OCI-LY1 (cell line): ENCODE data around the gene SNAI1.
A peak's percentile ranks its signal among the peaks of the same experiment; 100 is the strongest.

Source experiments
- H2AFZ ChIP-seq: fragments of 200-600 bp; sonication (generic), shearing (Covaris generic); 2 replicates; pipeline ENCODE4 v1.6.0; 2014; ENCODE audit warnings: antibody characterized with exemption, mild to moderate bottlenecking, low read length
- H3F3A ChIP-seq: fragments of 200-600 bp; sonication (generic), shearing (Covaris generic); 2 replicates; pipeline ENCODE4 v1.6.0; 2014; ENCODE audit warnings: mild to moderate bottlenecking, antibody characterized with exemption, low read length, moderate library complexity; ENCODE audit not compliant: insufficient read depth
- H3K27ac ChIP-seq: fragments of 200-600 bp; sonication (generic); 2 replicates; pipeline ENCODE4 v1.5.1; 2014; ENCODE audit warnings: low read length, mixed run types, mild to moderate bottlenecking, low read depth; ENCODE audit not compliant: poor library complexity, severe bottlenecking
- H3K27me3 ChIP-seq: fragments of 200-600 bp; sonication (generic); 2 replicates; pipeline ENCODE4 v1.6.0; 2014; ENCODE audit warnings: antibody characterized with exemption, mild to moderate bottlenecking, low read length, moderate library complexity; ENCODE audit not compliant: insufficient read depth
- H3K36me3 ChIP-seq: fragments of 200-600 bp; sonication (generic); 2 replicates; pipeline ENCODE4 v1.6.1; 2014; ENCODE audit warnings: mild to moderate bottlenecking, antibody characterized with exemption, low read length, moderate library complexity, mixed read lengths; ENCODE audit not compliant: insufficient read depth
- H3K4me1 ChIP-seq: fragments of 200-600 bp; sonication (generic); 2 replicates; pipeline ENCODE4 v1.5.1; 2014; ENCODE audit warnings: mild to moderate bottlenecking, low read length, moderate library complexity; ENCODE audit not compliant: insufficient read depth, severe bottlenecking
- H3K4me2 ChIP-seq: fragments of 200-600 bp; sonication (generic), shearing (Covaris generic); 2 replicates; pipeline ENCODE4 v1.6.1; 2014; ENCODE audit warnings: low read length
- H3K4me3 ChIP-seq: fragments of 200-600 bp; sonication (generic); 2 replicates; pipeline ENCODE4 v1.5.1; 2014; ENCODE audit warnings: low read length, low read depth, mild to moderate bottlenecking, mixed read lengths; ENCODE audit not compliant: poor library complexity, severe bottlenecking
- H3K79me2 ChIP-seq: fragments of 200-600 bp; shearing (Covaris generic); 2 replicates; pipeline ENCODE4 v1.6.1; 2016; ENCODE audit warnings: mixed run types, low read length, mixed read lengths; ENCODE audit not compliant: insufficient read depth
- H3K9ac ChIP-seq: fragments of 200-600 bp; sonication (generic), shearing (Covaris generic); 2 replicates; pipeline ENCODE4 v1.6.1; 2014; ENCODE audit warnings: mild to moderate bottlenecking, low read length, mixed read lengths
- H3K9me2 ChIP-seq: fragments of 200-600 bp; sonication (generic), shearing (Covaris generic); 2 replicates; pipeline ENCODE4 v1.6.1; 2014; ENCODE audit warnings: low read depth, mild to moderate bottlenecking, low read length, mixed read lengths
- H3K9me3 ChIP-seq: fragments of 200-600 bp; shearing (Covaris generic); 2 replicates; pipeline ENCODE4 v1.6.1; 2014; ENCODE audit warnings: low read length, mixed read lengths
- H4K20me1 ChIP-seq: fragments of 200-600 bp; sonication (generic), shearing (Covaris generic); 2 replicates; pipeline ENCODE4 v1.6.0; 2016; ENCODE audit warnings: mild to moderate bottlenecking, low read length; ENCODE audit not compliant: insufficient read depth
- EZH2 ChIP-seq: fragments of 200-600 bp; sonication (generic), shearing (Covaris generic); IDR thresholded peaks from 2 replicates; pipeline ENCODE4 v1.8.0; 2017; ENCODE audit warnings: borderline replicate concordance, mixed run types, mild to moderate bottlenecking, antibody characterized with exemption, low read length, moderate library complexity, mixed read lengths
- TF ChIP-seq, protein P1 (sequence below): fragments of 200-600 bp; sonication (generic), shearing (Covaris generic); IDR thresholded peaks from 2 replicates; pipeline ENCODE4 v1.5.1; 2017; ENCODE audit warnings: mild to moderate bottlenecking, antibody characterized with exemption, low read length, moderate library complexity, mixed read lengths

Gene SNAI1

DNA sequence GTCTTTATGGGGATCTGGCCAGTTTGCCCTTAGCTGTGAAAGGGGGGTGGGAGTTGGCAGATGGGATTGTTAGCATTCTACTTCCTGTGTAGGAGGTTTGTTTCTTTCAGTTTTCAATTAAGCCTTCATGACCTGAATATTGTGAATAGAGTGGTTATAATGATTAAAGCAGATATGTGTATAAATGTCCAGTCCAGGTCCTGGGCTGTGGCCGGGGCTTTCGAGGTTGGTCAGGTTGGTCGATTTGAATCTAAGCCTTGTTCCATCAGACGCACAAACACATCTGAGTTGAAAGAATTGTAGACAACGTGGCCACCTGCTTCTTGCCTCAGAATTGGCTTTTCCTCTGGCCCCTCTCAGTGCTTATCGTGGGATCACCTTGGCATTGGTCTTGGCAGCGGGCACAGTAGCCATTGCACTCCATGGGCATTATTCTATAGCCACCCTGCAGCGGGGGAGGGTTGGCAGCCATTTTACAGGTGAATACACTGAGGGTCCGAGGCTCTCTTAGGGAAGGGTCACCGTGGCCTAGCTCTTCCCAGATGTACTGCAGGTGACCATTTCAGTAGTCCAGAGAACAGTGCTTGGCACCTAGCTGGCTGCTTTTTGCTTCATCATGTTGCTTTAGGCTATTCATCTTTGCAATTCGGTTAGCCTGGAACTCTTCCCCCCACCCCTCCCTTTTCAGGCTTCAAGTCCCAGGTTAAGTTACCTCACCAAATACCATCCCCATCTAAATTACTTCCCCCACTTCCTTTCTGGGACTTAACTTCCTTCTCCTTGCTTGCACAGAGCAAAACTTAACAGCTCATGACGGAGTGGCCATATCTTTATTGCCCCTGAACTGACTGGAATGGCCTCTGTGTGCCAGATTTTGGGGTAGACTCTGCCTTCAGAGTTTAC, 45.5 kb upstream of the SNAI1 start:
- Histone ChIP-seq H3K9ac (peak overlapping the region; percentile 89), H3K9me3 (no peaks in the 10 kb centered on the region), H3K4me2 (peak overlapping the region; percentile 72), H3F3A (peaks cover 12% of the 10 kb centered on the region), H4K20me1 (no peaks in the 10 kb centered on the region), H3K36me3 (peaks cover 28% of the 10 kb centered on the region), H3K79me2 (peaks cover 51% of the 10 kb centered on the region), H3K27me3 (no peaks in the 10 kb centered on the region), H3K4me3 (peak overlapping the region; percentile 92), H3K9me2 (no peaks in the 10 kb centered on the region), H2AFZ (no peak overlapping the region), H3K4me1 (peaks cover 40% of the 10 kb centered on the region), H3K27ac (no peak overlapping the region)
- TF ChIP-seq, protein P1, sequence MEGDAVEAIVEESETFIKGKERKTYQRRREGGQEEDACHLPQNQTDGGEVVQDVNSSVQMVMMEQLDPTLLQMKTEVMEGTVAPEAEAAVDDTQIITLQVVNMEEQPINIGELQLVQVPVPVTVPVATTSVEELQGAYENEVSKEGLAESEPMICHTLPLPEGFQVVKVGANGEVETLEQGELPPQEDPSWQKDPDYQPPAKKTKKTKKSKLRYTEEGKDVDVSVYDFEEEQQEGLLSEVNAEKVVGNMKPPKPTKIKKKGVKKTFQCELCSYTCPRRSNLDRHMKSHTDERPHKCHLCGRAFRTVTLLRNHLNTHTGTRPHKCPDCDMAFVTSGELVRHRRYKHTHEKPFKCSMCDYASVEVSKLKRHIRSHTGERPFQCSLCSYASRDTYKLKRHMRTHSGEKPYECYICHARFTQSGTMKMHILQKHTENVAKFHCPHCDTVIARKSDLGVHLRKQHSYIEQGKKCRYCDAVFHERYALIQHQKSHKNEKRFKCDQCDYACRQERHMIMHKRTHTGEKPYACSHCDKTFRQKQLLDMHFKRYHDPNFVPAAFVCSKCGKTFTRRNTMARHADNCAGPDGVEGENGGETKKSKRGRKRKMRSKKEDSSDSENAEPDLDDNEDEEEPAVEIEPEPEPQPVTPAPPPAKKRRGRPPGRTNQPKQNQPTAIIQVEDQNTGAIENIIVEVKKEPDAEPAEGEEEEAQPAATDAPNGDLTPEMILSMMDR: no peak
- TF ChIP-seq EZH2: no peak

DNA sequence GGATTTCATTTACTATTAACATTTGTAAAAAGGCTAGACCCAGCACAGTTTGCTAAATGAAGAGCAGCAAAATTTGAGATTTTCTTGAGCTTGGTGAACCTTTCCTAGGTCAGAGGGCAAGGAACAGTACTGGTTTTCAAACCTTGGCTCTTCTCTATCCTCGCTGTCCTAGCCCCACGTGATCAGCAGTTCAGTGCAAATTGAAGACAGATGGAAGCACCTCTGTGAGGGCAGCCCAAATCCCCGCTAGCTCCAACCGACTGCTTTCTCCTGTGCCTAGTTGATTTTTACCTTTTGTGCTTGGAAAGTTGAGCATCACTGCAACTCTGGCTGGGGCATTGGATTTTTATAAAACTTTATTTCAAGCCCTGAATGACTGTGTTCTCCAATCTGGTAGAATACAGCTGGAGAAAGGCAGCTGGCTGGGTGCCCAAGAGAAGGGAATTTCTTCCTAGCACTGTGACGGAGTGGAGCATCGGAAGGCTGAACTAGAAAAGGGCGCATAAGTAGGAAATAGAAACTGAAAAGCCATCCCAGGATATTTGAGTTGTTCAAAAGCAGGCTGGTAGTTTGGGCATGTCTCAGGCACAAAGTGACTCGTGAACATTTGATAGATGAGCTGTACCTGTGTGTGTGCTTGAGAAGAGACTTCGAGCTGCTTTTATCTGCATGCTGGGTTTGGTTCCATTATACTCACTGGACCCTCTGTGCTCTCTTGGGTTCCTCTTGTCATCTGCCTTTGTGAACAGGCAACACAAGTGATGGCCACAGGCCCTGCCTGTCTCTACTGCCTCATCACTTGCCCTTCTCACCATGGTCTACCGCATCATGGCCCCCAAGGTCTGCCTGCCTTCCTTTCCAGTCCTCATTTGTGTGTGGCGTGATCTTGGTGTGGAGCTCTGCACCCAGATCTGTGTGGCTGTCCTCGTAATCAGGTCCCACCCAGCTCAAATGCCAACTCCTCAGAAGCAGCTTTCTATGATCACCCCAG, 44.3 kb upstream of the SNAI1 start:
- Histone ChIP-seq H4K20me1 (no peaks in the 10 kb centered on the region), H3K4me2 (peak overlapping the region; percentile 72), H2AFZ (no peak overlapping the region), H3K9ac (peak overlapping the region; percentile 89; the same call in 1 of the 2 replicates), H3K27ac (peak overlapping the region; percentile 1), H3K79me2 (peaks cover 59% of the 10 kb centered on the region), H3K9me2 (no peaks in the 10 kb centered on the region), H3K36me3 (peaks cover 40% of the 10 kb centered on the region), H3K9me3 (no peaks in the 10 kb centered on the region), H3K27me3 (no peaks in the 10 kb centered on the region), H3K4me3 (peak overlapping the region; percentile 92), H3K4me1 (peaks cover 39% of the 10 kb centered on the region), H3F3A (peaks cover 12% of the 10 kb centered on the region)
- TF ChIP-seq EZH2: no peak
- TF ChIP-seq, protein P1: no peak

DNA sequence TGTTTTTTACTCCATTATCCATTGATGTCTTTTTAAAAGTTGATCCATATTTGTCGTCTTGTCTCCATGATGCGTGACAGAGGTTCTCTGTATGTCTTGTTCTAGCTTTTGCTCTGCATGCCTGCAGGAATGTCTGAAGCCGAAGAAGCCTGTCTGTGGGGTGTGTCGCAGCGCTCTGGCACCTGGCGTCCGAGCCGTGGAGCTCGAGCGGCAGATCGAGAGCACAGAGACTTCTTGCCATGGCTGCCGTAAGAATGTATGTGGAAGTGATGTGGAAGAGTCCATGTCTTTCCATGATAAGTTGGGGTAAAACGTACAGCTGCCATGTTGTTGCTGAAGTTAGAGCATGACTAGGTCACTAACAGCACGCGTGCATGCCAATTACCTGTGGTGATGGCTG, 41.3 kb upstream of the SNAI1 start:
- Histone ChIP-seq H3K4me2 (no peak overlapping the region), H3K9me2 (no peaks in the 10 kb centered on the region), H3K9ac (no peak overlapping the region), H3K27me3 (no peaks in the 10 kb centered on the region), H3K79me2 (peaks cover 57% of the 10 kb centered on the region), H3K4me1 (peaks cover 23% of the 10 kb centered on the region), H2AFZ (no peak overlapping the region), H4K20me1 (no peaks in the 10 kb centered on the region), H3K36me3 (peaks cover 64% of the 10 kb centered on the region), H3F3A (no peaks in the 10 kb centered on the region), H3K4me3 (no peak overlapping the region), H3K27ac (no peak overlapping the region), H3K9me3 (no peaks in the 10 kb centered on the region)
- TF ChIP-seq, protein P1: no peak
- TF ChIP-seq EZH2: no peak
